SK-N-SH (cell line): ENCODE results near the gene DDRGK1.

Experiments
- CTCF ChIP-seq: fragments of 200-600 bp; sonication (generic); IDR thresholded peaks from 2 replicates; pipeline ENCODE4 v1.6.1; 2017; ENCODE audit warnings: antibody characterized with exemption, mild to moderate bottlenecking, moderate library complexity
- EP300 ChIP-seq, 2 experiments: IDR thresholded peaks; 2 replicates each; pipeline versions ENCODE4 v1.4.0 to v1.6.1; 2012; ENCODE audit warnings: borderline replicate concordance in 1 of 2, low read depth in 1 of 2, low read length in 1 of 2
- MAX ChIP-seq: IDR thresholded peaks from 2 replicates; pipeline ENCODE4 v1.4.0; 2012; ENCODE audit warnings: low read depth
- MEF2A ChIP-seq: IDR thresholded peaks from 2 replicates; pipeline ENCODE4 v1.4.0; 2012; ENCODE audit warnings: low read depth, borderline replicate concordance
- PBX3 ChIP-seq: IDR thresholded peaks from 2 replicates; pipeline ENCODE4; 2012
- POLR2AphosphoS5 ChIP-seq: IDR thresholded peaks from 2 replicates; pipeline ENCODE4 v1.6.1; 2012; ENCODE audit warnings: low read depth, low read length
- RFX5 ChIP-seq: IDR thresholded peaks from 2 replicates; pipeline ENCODE4 v1.6.1; 2012; ENCODE audit warnings: mild to moderate bottlenecking, improper control_type of control experiment, low read length
- RXRA ChIP-seq: IDR thresholded peaks from 2 replicates; pipeline ENCODE4 v1.4.0; 2012; ENCODE audit warnings: low read depth, mild to moderate bottlenecking, borderline replicate concordance
- SMC3 ChIP-seq: IDR thresholded peaks from 2 replicates; pipeline ENCODE4 v1.6.1; 2012; ENCODE audit warnings: low read depth, low read length, improper control_type of control experiment
- TAF1 ChIP-seq: IDR thresholded peaks from 2 replicates; pipeline ENCODE4 v1.6.1; 2012; ENCODE audit warnings: low read depth, mild to moderate bottlenecking, low read length, moderate library complexity, borderline replicate concordance
- YY1 ChIP-seq: IDR thresholded peaks from 2 replicates; pipeline ENCODE4 v1.4.0; 2012; ENCODE audit warnings: low read depth, mild to moderate bottlenecking

GRCh38 chr20:3194617-3195280 lies 9.7 kb downstream of the DDRGK1 start:
- TF ChIP-seq CTCF (no peak), SMC3 (no peak), MAX (no peak), POLR2AphosphoS5 (no peak), RXRA (no peak), TAF1 (no peak), EP300 (IDR thresholded peaks at IDR 0.05; ENCODE audit: borderline replicate concordance in 1 of 2, low read depth in 1 of 2, low read length in 1 of 2) (no peak), PBX3 (no peak), RFX5 (no peak), MEF2A (no peak), YY1 (no peak)
